Measurements from ENCODE around the gene ZFP36L1.

Gene ZFP36L1

GRCh38 chr14:68738559-68738958, 54.3 kb downstream of the ZFP36L1 start:
- no peak for DNase-seq

Data from suppressor macrophage treated with lipopolysaccharide for 1 hour (primary cell).